NCI-H187 treated with DMSO at 0.1 percent for 48 hours (cell line): Measurements from ENCODE around the gene NEK9.
"Not testable (repeated sequence)": the region's sequence is repeated elsewhere in the genome, so short reads cannot be mapped to it uniquely, and the experiment has no call there.

Experiments
- DNase-seq: peaks from one replicate; lab custom pipeline; 2025; lab: John Stamatoyannopoulos, UW

The NEK9 gene

DNA sequence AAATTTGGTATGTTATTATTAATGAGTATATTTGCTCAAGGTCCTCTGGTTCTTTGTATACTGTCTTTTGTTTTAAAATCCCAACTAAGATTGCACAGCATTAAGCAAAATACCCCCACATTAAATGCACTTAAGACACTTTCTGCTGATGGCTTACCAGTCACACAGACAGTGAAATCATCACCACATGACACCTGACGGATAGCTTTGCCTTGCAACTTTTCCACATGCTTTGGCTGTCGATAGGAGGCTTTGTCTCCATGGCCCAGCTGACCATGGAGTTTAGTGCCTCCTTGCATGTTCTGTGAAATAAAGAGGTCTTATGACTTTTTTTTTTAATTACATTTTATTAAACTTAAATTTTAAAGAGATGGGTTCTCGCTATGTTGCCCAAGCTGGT lies 19.7 kb downstream of the NEK9 start:
- DNase-seq = no peak

DNA sequence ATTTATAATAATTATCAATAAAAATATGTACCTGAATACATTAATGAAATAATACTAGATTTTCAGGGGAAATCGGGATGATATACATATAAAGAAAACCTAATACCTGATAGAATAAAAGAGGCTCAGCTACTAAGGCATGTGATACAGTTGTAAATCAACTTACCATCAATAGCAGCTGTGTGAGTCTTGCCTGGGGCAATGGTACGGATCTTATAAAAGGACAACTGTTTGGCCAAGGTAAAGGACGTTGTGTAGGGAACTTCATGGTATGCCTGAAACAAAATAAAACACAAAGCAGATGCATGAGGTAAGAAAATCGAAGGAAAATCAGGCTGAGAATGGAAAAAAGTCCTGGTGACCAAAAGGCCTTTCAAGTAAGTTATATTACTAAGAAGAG lies 25.4 kb downstream of the NEK9 start:
- no peak for DNase-seq

DNA sequence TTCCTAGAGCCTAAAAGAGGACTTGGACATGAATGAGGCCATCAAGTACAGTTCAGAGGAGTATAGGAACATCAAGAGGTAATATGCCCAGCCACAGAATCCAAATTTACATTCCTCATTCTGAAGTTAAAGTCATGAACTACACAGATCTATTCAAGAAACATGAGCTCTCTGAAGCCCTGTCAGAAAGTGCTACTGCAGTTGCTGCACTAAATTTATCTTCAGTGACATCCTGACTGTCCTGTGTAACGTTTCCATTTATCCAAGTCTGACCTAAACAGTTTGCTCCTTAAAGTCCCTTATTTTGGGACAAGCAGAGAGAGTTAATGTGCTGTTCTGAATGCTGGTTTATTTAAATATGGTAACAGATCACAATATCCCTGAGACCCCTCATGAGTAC lies 28.2 kb downstream of the NEK9 start:
- no peak for DNase-seq

DNA sequence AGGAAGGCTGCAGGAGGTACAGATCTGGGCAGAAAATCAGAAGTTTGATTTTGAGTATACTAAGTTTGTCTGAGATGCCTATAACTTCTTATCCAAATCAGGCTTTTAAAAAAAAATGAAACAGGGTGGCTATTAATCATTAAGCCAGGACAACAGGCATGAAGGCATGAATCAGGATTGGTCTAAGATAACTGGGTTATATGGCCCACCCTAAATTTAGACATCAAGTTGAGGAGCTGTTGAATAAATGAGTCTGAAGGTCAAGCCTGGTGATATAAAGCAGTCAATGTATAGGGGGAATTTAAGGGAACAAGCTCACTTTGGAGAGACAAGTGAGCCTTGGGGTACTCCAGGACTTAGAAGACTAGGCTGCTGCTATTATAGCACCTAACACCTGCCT lies 28.6 kb downstream of the NEK9 start:
- DNase-seq = no peak

DNA sequence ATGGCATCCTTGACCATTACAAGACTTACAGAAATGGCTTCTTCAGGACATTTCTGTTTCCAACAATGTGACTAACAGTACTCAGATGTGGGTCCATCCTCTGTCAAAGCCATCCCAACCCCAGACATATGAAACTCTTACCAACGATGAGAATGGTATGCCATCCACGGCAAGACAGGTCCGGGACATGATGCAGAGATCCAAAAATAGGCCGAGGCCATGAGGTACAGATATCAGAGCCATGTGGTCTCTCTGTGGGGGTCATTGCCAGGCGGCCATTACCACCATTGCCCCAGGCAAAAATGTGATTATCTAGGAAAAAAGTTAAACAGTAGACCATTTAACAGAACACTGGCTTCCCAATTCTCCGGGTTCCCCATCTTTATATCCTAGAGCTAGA lies 29.9 kb downstream of the NEK9 start:
- no peak for DNase-seq

DNA sequence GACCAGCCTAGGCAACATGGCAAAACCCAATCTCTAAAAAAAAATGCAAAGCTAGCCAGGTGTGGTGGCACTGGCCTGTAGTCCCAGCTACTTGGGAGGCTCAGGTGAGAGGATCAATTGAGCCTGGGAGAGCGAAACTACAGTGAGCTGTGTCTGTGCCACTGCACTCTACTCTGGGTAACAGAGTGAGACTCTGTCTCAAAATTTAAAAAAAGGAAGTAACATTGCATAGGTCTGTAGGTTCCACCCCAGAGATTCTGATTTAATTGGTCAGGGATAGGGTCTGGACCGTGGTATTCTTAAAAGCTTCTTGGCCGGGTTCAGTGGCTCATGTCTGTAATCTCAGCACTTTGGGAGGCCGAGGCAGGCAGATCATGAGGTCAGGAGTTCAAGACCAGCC lies 31.2 kb downstream of the NEK9 start:
- DNase-seq = no peak

DNA sequence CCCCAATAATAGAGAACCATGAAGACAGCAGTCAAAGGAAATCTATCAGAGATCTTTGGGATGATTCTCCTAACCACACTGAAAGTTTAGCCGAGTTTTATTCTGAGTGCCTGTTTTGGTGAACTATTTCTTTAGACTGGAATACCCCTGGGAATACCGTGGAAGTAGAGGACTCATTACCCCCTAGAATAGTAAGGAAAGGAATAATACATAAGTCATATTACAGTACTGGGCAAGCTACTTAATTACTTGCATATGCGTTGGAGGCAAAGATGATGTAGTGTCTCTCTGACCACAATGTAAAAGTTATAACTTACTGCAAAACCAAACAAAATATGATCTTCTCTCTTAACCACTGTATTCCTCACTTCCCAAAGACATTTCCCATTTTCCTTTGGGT lies 32.0 kb downstream of the NEK9 start:
- DNase-seq = no peak

DNA sequence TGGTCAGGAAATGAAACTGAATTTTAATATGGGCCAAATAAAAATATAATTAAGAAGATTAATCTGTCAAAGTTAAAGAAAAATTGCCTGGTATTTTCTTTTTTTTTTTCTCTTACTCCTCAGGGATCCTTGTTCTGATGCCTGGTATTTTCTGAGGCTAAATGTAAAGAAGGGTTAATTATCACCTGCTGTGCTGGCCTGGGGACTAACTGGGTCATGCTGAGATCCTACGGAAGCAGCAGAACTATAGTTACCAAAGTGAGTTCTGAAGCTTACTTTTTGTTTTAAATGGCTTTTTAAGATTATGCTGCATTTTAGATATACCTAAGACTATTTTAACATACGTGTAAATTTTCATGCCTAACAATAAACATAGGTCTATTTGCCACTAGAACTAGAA lies 34.1 kb downstream of the NEK9 start:
- no peak for DNase-seq

DNA sequence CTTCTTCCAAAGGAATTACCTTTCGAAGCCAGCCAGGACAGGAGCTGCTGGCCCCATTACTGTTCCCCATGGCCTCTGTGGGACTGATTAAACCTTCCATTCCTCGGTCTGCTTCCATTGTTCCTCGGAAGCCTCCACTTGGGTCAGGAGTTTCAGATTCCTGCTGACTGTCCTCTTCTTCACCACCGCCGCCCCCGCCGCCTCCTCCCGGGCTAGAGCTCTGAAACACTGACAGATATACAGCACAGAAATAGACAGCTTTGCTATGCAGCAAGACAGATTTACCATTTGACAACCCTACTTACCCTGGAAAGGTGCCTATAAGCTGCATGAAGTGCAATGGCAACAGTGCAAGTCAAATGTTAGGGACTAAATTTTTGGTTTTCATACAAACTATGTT lies 35.6 kb downstream of the NEK9 start:
- DNase-seq = no peak

DNA sequence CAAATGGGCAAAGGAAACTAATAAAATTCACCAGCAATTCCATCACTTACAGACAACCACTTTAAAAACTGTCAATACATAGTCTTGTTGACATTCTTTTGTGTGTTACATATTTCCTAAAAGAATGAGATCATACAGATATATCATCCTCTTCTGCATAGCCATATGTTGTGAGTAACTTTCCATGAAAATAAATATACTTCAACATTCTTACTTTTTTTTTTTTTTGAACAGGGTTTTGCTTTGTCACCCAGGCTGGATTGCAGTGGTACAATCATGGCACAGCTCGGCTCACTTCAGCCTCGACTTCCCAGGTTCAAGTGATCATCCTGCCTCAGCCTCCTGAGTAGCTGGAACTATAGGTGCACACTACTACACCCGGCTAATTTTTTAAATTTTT lies 36.5 kb downstream of the NEK9 start:
- no peak for DNase-seq

DNA sequence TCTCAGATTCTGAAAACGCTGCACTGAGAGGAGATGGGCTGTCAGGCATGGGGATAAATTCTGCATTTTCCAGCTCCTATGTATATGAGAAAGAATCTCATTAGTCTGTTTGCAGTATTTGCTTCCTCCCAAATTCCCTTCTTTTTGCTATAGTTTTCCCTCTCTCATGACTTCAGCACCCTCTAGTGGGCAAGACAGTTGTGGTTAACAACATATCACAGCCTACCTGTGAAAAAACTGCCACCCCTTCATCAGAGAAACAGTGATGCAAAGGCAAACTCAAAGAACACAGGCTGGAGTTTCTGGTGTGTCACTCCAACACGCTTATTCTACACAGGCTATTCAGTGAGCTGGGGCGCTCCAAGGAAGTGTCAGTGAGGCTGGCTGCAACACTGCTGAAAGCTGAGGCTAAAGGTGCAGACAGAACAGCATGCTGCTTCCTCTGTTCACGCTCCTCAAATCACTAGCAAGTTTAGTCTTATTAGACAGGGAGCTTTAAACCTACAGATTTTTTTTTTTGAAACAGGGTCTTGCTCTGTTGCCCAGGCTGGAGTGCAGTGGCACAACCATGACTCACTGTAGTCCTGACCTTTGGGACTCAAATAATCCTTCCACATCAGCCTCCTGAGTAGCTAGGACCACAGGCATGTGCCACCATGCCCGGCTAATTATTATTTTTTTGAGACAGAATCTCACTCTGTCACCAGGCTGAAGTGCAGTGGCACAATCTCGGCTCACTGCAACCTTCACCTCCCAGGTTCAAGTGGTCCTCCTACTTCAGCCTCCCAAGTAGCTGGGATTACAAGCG lies 38.1 kb downstream of the NEK9 start:
- DNase-seq = peak; percentile 26

DNA sequence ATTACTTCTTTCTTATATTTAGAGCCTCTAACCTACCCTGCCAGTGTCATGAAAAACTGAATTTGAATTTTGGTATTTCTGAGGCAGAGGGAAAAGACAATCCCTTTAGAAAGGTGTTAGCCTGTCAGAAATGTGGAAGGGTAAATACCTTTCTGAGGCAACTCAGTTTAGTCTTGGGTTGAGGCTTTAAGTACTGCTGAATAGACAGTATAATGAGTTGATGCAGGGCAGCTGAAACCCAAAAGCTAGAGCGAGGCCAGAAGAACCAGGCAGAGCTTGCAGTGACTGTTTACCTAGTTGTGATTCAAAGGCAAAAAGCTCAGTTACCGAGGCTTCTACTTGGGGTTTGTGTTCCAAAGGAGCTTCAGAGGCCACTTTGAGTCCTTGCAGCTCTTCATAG lies 38.7 kb downstream of the NEK9 start:
- DNase-seq = no peak

DNA sequence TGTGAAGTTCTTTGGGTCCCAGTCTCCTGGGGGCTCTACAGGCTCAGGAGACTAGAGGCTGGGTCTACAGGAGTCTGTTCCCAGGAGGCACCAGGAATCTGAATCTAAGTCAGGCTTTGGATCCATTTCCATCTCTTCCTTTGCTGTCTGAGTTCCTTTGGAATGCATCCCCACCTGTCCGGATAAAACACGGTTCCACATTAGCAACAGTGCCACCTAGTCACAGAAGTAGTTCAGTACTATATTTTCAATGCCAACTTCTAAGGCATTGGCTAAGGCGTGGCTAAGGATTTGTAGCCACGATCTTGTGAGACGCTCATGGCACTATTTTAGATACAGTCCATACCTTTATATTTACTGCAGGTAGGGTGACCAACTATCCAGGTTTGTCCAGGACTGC lies 42.3 kb downstream of the NEK9 start:
- DNase-seq = no peak

DNA sequence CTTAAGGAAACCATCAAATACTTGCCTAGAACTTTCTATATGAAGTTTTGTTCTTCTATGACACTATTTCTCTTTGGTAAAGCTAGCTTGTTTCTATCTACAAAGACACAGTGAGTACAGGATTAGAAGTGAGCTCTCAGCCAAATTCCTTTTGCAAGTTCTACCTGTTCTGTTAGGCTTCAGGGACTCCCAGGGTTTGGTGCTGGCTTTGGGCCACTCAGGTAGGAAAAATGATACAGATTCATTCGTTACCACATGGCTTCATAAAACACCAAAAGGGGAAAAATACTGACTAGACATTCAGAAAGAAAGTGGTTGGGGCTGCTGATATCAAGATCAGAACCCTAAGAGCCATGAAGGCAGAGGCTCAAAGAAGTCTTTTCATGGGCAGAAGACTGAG lies 43.6 kb downstream of the NEK9 start:
- no peak for DNase-seq

DNA sequence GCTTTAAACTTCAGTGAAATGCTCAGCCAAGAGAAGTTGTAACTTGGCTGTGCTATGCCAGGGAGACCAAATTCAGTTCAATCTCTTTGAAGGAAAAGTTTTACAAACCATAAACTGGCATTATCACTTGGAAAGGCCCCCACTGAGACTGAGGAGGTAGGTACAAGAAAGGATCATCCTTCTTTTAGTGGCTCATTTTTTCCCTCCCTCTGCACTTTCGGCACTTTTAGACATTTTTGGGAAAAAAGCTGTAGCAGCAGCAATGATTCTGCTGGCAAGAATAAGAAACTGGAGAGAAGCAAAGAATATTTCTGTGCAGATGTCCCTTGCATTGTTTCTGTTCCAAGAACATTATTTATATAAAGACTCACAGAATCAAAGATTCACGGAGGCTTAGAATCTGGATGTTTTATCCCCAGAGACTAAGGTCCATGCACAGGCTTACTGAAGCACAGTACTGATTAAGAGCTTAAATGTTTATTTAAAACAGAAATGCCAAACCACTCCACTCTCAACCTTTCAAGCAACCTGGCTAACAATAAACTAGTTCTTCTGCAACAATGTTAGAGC lies 45.1 kb downstream of the NEK9 start:
- DNase-seq = no peak

DNA sequence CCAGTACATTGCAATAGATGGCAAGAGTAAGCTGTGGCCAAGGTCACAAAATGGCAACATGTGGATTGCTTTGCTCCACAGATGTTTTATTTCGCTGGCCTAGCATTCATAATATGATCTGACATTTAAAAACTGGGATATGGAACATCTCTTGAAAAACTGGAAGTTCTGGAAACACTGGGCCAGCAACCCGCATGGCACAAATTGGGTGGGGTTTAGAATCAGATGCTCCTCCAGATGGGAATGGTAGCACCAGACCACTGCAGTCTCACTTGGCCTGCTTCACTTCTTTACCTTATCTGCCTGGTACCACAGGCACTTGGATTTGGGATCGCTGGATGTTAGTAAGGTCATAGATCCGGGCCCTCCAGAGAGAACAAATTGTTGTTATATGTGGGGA lies 47.3 kb downstream of the NEK9 start:
- no peak for DNase-seq

DNA sequence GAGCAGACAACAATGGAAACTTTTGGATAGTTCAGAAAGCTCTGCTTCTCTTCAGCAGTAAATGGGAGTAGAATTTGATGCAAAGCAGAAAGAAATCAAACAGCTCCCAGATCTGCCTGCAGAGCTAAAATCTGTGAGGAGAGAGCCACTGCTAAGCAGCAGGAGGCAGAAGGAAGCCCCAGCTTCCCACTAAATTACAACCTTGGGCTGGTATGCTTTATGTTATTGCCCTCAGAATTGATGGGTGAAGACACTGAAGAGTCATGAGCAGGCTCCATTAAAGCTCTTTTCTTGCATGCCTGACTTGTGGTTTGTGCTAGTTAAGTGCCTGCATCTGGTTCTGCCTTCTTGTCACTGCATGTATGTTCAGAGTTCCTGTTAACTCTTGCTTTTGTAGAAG lies 49.1 kb downstream of the NEK9 start:
- DNase-seq = peak; percentile 81

DNA sequence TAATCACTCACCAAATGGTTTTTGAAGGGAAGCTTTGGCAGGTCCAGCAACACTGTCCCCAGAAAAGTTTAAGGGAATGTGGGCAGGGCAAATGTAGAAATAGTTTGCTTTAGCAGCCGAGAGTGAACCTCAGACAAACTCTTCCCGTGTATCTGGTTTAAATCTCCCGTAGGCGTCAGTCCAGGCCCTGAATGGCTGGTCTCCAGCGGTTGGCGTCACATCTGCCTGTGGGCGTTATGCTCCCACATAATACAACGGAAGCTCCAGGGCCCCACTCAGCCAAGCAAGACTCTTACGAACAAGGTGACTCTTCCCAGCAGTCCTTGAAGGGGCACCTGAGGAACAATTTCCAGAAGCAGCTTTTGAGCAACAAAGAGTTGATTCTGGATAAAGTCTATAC lies 56.5 kb downstream of the NEK9 start:
- DNase-seq = no peak

DNA sequence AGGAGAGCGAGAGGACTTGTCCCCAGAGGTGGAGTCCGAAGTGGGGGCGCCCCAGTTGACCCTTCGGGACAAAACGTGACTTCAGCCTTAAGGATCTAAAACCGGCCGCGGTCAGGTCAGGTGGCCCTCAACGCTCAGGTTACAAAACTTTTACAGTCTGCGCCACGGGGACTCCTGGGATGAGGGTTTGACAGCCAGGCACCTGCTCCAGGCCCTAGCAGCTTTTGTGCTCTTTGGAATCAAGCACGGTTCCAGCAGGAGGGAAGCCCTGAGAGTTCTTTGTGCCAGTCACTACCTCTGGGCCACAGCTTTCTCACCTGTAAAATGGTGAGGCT lies 57.1 kb downstream of the NEK9 start:
- peak; percentile 54 for DNase-seq

DNA sequence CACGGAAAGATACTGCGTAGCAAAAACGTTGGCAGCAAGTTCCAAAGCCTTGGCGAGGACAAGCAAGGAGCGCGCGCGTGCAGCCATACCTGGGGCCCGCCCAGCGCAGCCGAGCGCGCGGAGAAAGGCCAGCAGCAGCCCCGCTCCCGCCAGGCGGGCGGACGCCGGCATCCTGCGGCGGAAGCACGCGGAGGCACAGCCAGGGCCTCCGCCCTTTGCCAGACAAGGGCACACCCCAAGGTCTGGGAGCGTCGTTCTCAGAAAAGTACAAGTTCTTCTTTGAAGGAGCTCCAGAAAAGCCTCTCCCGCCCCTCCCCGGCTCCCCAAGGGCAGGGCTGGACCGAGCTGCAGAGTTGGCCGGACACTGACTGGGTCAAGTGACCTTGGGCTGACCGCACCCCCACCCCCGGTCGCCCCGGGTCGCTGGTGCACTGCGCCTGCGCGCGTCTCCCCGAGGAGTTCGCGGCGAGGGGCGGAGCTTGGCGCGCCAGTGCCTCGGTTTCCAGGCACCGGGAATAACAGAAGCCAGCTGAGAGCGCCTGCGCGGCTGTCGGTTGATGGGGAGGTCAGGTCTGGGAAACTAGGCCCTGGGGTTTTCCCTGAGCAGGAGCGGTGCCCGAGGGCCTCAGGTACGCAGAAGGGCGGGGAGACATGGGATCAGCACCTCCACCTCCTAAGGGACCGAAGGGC lies 57.6 kb downstream of the NEK9 start, which contains the start of gene ZC2HC1C:
TSS of gene ZC2HC1C (plus strand) at position 521 of the 690 bp plus-strand sequence. CDS start 933 bp downstream, outside the sequence.
- DNase-seq = peak; percentile 70

DNA sequence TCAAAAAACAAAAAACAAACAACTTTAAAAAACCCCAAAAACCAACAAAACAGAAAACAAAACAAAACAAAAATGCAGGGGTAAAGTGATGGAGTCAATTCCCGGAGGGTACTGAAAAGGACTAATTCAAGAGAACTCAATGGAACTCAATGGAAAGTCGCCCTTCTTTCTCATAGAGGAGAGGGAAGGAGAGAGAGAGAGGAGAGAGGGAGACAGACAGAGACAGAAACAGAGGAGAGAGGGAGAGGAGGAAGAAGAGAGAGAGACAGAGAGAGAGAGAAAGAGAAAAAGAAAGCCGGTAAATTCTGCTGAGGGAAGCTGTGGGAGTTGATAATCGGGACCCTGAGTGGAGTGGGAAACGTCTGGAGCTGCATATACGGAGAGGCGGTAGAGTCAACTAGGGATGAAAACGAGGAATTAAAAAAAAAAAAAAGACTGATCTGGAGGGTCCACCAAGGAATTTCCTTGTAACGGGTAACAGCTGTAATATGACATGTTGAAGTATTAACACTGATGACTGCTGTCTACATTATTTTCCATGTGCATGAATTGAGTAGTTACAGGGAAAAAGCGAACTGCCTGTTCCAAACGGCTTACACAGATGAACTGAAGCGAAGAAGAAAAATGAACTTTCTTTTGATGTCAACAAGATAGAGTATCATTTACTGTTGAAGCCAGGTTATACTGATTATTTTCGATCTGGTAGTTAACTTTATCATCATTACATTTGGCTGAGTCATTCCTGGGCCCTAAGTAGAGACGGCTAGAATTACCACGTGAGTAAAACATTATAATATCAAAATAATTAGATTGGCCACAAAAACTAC lies 58.3 kb downstream of the NEK9 start:
- no peak for DNase-seq

DNA sequence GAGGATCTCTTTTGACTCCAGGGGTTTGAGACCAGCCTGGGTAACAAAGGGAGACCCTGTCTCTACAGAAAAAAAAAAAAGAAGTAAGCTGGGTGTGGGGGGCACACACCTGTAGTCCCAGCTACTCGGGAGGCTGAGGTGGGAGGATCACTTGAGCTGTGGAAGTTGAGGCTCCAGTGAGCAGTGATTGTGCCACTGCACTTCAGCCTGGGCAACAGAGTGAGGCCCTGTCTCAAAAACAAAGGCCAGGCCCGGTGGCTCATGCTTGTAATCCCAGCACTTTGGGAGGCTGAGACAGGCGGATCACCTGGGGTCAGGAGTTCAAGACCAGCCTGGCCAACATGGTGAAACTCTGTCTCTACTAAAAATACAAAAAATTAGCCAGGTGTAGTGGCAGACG lies 59.1 kb downstream of the NEK9 start:
- not testable (repeated sequence) for DNase-seq

DNA sequence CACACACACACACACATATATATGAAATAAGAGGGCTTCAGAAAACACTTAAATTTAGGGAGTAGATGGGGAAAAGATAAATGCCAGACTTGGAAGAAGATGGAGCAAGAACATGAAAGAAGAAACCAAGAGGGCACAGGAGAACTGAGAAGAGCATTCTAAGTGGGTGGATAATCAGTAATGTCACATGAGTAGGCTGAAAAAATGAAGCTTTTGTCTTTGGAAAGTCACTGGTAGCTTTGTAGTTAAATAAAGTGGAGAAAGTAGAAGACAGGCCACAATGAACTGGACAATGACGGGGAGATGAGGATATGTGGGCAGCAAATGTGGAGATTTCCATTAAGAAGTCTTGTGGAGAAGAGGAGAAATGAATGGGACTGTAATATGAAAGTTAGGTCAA lies 59.6 kb downstream of the NEK9 start:
- DNase-seq = no peak
